K562 (cell line): ENCODE data around the gene MMP23B. TPM values are rescaled to one million over a fixed set of nuclear protein-coding genes. Genes with fewer than 3 reads are reported as not detected.

Experiments used
- ETV6 ChIP-seq, 3 experiments: fragments of 150-350 bp in 1 of 3; sonication (generic) in 1 of 3; formaldehyde crosslinking in 1 of 3; IDR thresholded peaks; 2 replicates each; pipeline versions ENCODE4 v1.6.1 to v1.8.0; 2014 to 2022; ENCODE audit warnings: borderline replicate concordance in 2 of 3, low read depth in 2 of 3, antibody characterized with exemption in 1 of 3, low read length in 1 of 3, mild to moderate bottlenecking in 1 of 3, missing genetic modification reagents in 1 of 3
- HEY1 ChIP-seq: fragments of 250-450 bp; sonication (Bioruptor Pico); IDR thresholded peaks from 2 replicates; pipeline ENCODE4 v1.5.0; 2020; ENCODE audit warnings: mild to moderate bottlenecking, moderate library complexity, borderline replicate concordance
- KDM5B ChIP-seq: fragments of 200-600 bp; sonication (generic); IDR thresholded peaks from 2 replicates; pipeline ENCODE4 v1.6.1; 2012; ENCODE audit warnings: low read depth, mild to moderate bottlenecking, moderate library complexity, low read length, control low read depth, inconsistent platforms; ENCODE audit not compliant: insufficient replicate concordance
- MYBL2 ChIP-seq, 2 experiments: fragments of 450-650 bp in 1 of 2; sonication (generic) in 1 of 2; formaldehyde crosslinking in 1 of 2; IDR thresholded peaks; 2 replicates each; pipeline versions ENCODE4 v1.6.1 to v1.8.1; 2017 to 2022; ENCODE audit warnings: borderline replicate concordance in 1 of 2, inconsistent platforms in 1 of 2, low read depth in 1 of 2, mild to moderate bottlenecking in 1 of 2, missing genetic modification reagents in 1 of 2, moderate library complexity in 1 of 2
- RREB1 ChIP-seq: fragments of 250-450 bp; sonication (Bioruptor Pico); IDR thresholded peaks from 2 replicates; pipeline ENCODE4 v1.4.0; 2020
- SIN3B ChIP-seq: fragments of 450-650 bp; IDR thresholded peaks from 2 replicates; pipeline ENCODE4 v1.6.1; 2017; ENCODE audit warnings: low read depth, mild to moderate bottlenecking, moderate library complexity
- TBP ChIP-seq: optimal IDR thresholded peaks from 2 replicates; pipeline ENCODE3; 2011; ENCODE audit warnings: low read depth, low read length, improper control_type of control experiment
- TFE3 ChIP-seq: fragments of 450-650 bp; formaldehyde crosslinking; IDR thresholded peaks from 2 replicates; pipeline ENCODE4 v1.4.0; 2020; ENCODE audit warnings: mild to moderate bottlenecking, mixed read lengths
- ZBTB11 ChIP-seq, 3 experiments: fragments of 200-800 bp in 1 of 3; fragments of 250-450 bp in 1 of 3; fragments of 450-650 bp in 1 of 3; sonication (Bioruptor Pico) in 1 of 3; sonication (Bioruptor generic) in 1 of 3; formaldehyde crosslinking in 1 of 3; IDR thresholded peaks; 2 replicates each; pipeline versions ENCODE4 v1.6.1 to v1.8.0; 2016 to 2022; ENCODE audit warnings: mild to moderate bottlenecking in 2 of 3, missing genetic modification characterization in 2 of 3, missing compliant biosample characterization in 1 of 3, moderate library complexity in 1 of 3
- ZFX ChIP-seq: sonication (generic); formaldehyde crosslinking; IDR thresholded peaks from 2 replicates; pipeline ENCODE4 v1.8.0; 2022; ENCODE audit warnings: mild to moderate bottlenecking, missing genetic modification reagents, moderate library complexity
- polyA plus RNA-seq, 8 experiments: library from polyadenylated mRNA; depleted of rRNA in 4 of 8; stranded (reverse) in 5 of 8; unstranded in 3 of 8; fragments of >200 nt; fragmentation: Nextera tagmentation in 2 of 8; fragmentation: Illumina TruSeq in 1 of 8; extraction: Ambion mirVana in 2 of 8; extraction: Trizol in 1 of 8; gene quantifications; 2 replicates each; pipeline versions ENCODE4 v1.2.1 to v1.2.3, GENCODE V29; 2011 to 2014; ENCODE audit warnings: inconsistent platforms in 1 of 8, missing spikeins in 1 of 8
- total RNA-seq, 7 experiments: library from RNA; depleted of rRNA in 6 of 7; stranded (reverse); fragments of >200 nt in 6 of 7; fragmentation: Illumina TruSeq in 2 of 7; extraction: Trizol in 2 of 7; gene quantifications; 2 replicates each; pipeline versions ENCODE4 v1.2.1 to v1.2.3, GENCODE V29; 2011 to 2021; ENCODE audit warnings: low replicate concordance in 1 of 7

The MMP23B gene
- total and polyA plus RNA-seq, 9 of the 15 experiments (the other 6 are each of a cell fraction or from before 2014, with no cell fraction given): 0.28 to 1.2 (median 0.41) TPM; not detected in 5

GRCh38 chr1:1599030-1599934, 32.7 kb upstream of the MMP23B start (continued):
- no peak for TF ChIP-seq MYBL2 (IDR thresholded peaks at IDR 0.05; ENCODE audit: low read depth)
- TF ChIP-seq MYBL2 (CRISPR knock-in tag; IDR thresholded peaks at IDR 0.05; ENCODE audit: borderline replicate concordance): peak; percentile 76; the same call in 1 of the 2 replicates
- TF ChIP-seq ETV6 (IDR thresholded peaks at IDR 0.05; ENCODE audit: borderline replicate concordance in 1 of 2, low read depth in 2 of 2, low read length in 1 of 2): no peak
- TF ChIP-seq ETV6 (CRISPR knock-in tag; IDR thresholded peaks at IDR 0.05; ENCODE audit: borderline replicate concordance): peak; percentile 91; the same call in 1 of the 2 replicates
- TF ChIP-seq KDM5B: no peak
- TF ChIP-seq RREB1 (CRISPR knock-in tag): no peak
- peak; percentile 55 for TF ChIP-seq SIN3B
- no peak for TF ChIP-seq HEY1 (CRISPR knock-in tag)
- TF ChIP-seq ZFX (CRISPR knock-in tag): peak; percentile 33; the same call in 1 of the 2 replicates
- TF ChIP-seq ZBTB11 (CRISPR knock-in tag; IDR thresholded peaks at IDR 0.05): peak in 1 of 3 experiments; percentile 29; a peak in 1 of 6 replicates
- TF ChIP-seq TFE3 (CRISPR knock-in tag): no peak
- TF ChIP-seq TBP: no peak
